Stimulated activated CD4-positive, alpha-beta T cell treated with anti-CD3 and anti-CD28 coated beads, Interleukin-4, amount 100 ng/mL, for 4 hours (primary cell): Measurements from ENCODE around the gene HAS3.
"Not testable (repeated sequence)": the region's sequence is repeated elsewhere in the genome, so short reads cannot be mapped to it uniquely, and the experiment has no call there.

Experiments used
- DNase-seq, 2 experiments: peaks; one replicate each; pipeline ENCODE4 v3.0.0-alpha.2; 2020

The HAS3 gene

DNA sequence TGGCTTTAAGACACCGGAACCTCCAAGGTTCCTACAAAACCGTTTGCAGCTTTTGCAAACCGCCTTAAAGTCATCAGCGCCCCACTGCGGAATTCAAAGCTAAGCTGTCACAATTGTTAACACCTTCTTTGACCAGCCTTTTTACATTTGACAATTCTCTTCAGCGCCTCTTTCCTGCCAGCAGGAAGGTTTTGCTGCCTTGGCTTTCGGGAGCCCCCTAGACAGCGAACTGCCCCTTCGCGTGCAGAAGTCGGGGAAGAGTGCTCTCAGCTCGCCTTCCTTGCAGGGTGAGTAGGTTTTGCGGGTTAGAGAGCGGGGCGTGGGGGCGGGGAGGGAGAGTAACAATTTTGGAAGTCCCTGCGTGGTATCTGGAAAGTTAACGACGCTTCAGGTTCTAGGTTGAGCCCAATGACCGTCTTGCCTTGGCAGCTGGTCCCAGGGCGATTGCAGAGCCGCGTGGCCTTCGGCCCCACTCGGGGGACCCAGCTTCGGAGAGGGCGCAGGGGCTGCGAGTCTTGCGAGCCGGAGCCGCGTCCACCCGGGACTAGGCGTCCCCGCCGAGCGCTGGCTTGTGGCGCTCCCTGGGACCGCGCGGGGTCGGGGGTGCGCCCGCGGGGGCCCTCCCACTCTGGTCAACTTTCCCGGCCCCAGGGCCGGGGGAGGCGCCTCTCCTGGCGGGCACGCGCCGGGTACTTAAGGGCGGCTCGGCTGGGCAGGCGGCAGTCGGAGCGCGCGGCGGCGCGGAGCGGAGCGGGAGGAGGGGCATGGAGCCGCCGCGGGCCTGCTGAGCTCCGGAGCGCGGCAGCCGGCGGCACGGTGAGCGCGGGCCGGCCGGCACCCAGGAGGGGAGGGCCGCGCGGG, at the start of gene HAS3:
HAS3 (plus strand) TSS at position 153 of the 861 bp plus-strand sequence. CDS start 3,743 bp downstream, outside the sequence.
- DNase-seq = peak in 1 of 2 experiments; percentile 36

- DNase-seq = no peak
These were observed 49.5 kb upstream of the HAS3 start for GRCh38 chr16:69055980-69056379.

DNA sequence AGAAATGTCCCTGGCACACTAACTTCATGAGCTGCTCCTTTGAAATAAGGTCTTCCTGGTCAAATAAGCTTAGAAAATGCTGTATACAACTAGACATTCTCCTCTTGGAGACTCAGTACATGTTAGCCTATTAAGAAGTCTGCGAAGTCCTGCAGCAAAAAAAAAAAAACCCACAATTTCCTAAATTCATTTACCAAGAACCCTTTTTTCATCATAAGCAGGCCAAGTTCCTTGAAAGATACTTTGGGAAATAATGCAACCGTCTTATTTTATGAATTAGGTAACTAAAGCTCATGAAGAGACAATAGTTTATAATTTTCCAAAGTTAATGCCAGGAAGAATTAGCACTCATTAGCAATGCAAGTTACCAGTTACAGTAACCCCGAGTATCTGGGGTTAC, 49.0 kb upstream of the HAS3 start:
- DNase-seq = no peak

DNA sequence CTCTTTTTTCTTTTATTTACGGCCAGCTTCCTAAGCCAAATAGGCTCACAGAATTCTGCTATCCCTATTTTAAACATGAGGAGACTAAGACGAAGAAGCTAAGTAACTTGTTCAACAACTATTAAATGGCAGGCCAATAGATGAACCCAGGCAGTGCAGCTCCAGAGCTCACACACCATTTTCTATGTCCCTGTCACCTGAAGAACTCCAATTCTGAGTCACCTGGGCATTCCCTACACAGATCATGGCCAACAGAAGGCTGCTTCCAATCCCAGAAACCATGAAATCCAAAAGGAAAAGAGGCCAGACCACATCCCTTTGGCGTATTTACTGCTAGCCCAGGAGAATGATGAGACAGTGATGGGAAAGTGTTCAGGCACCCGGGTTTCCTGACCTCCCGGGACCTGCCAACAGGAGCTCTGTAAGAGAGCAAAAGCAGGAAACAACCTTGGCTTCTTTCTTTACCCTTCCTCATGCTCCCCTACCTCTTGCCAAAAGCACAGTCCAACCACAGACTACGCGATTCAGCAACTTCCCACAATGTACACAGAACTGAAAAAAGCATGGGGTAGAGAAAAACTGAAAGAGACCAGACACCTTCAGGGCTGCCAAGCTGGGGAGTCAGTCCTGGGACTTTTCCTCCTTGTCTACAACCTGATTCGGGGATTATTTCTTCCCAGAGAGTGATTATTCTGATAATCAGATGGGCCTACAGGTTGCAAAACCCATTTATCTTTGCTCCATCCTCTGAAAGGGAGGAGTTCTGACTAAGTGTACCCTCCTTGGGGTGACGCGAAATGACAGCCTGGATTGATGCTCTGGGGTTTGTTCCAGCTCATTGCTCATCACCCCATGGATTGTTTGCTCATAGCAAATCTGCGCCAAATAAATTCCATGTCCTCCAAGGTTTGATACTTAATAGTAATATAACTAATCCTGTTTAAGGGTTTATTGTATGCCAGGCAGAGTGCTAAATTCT, 47.8 kb upstream of the HAS3 start:
- DNase-seq = no peak

GRCh38 chr16:69063491-69063890, 42.0 kb upstream of the HAS3 start:
- DNase-seq = not testable (repeated sequence)

DNA sequence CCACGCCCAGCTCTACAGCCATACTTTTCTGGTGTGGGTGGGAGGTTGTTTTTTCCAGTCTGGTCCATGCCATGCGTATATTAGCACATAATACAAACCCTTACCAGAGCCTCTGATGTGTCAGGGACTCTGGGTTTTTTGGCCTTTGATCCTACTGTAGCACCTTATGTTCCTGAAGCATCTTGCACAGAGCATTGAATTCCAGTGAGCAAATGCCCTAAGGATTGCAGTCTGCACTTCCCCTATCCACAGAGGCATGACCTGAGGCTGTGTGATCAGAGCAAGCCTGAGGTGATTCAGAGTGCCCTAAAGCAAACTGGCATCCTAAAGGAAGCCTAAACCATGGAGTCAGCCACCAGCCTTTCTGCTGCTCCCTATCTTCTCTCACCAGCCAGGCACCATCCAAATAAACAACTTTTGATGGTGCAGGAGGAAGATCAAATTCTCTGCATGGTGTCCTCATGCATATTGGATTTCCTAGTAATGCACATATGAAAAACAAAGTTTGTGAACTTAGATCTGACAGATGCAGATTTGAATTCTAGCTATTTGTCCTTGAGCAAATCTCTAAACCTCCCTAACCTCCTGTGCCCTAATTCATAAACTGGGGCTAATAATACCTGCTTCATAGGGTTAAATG, 41.2 kb upstream of the HAS3 start:
- no peak for DNase-seq

GRCh38 chr16:69064764-69065313, 40.6 kb upstream of the HAS3 start:
- no peak for DNase-seq

DNA sequence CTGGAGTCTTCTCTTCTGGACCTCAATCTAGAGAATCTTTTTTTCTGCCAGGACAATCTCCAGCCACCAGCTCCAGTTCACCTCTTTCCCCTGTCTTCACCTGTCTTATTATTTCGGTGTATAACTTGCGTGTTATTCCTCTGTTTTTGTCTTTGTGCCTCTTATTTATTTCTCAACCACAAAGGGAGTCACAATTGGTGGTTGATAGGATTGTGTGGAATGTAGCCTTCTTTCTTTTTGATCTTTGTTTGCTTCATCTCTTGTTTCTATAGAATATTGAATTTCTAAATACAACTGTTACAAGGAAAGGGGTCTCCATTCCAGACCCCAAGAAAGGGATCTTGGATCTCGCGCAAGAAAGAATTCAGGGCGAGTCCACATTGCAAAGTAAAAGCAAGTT, 35.9 kb upstream of the HAS3 start:
- DNase-seq = no peak

GRCh38 chr16:69071036-69071435, 34.4 kb upstream of the HAS3 start:
- no peak for DNase-seq

GRCh38 chr16:69072640-69072974, 32.8 kb upstream of the HAS3 start:
- no peak for DNase-seq

GRCh38 chr16:69073181-69073702, 32.2 kb upstream of the HAS3 start:
- DNase-seq = no peak

DNA sequence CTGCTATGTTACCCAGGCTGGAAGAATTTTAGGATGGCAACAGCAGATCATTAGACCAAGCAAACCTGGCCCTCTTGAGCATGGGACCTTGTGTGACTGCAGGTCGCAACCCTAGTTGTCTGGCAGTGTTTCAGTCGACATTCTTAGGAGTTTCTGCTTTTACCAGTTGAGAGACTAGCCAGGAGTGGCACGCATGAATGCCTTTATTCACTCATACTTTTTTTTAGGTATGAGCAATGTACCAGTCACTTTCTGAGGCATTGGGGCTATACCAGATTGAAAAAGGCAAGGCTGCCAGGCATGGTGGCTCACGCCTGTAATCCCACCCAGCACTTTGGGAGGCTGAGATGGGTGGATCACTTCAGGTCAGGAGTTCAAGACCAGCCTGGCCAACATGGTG, 28.2 kb upstream of the HAS3 start:
- no peak for DNase-seq

- DNase-seq = no peak
These were observed 27.4 kb upstream of the HAS3 start for GRCh38 chr16:69078073-69078472.

DNA sequence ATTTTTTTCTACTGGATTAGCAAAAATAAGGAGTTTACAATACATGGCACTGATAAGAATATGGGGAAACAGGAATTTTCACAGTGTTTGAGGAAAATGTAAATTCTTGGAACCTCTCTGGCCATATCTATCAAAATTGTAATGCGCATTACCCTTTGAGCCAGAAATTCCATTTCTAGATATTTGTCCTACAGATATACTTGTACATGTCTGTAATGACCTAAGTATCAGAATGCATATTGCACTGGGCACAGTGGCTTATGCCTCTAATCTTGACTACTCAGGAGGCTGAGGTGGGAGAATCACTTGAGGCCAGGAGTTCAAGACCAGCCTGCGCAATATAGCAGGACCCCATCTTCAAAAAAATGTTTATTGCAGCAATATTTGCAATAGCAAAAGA, 25.8 kb upstream of the HAS3 start:
- DNase-seq = no peak

DNA sequence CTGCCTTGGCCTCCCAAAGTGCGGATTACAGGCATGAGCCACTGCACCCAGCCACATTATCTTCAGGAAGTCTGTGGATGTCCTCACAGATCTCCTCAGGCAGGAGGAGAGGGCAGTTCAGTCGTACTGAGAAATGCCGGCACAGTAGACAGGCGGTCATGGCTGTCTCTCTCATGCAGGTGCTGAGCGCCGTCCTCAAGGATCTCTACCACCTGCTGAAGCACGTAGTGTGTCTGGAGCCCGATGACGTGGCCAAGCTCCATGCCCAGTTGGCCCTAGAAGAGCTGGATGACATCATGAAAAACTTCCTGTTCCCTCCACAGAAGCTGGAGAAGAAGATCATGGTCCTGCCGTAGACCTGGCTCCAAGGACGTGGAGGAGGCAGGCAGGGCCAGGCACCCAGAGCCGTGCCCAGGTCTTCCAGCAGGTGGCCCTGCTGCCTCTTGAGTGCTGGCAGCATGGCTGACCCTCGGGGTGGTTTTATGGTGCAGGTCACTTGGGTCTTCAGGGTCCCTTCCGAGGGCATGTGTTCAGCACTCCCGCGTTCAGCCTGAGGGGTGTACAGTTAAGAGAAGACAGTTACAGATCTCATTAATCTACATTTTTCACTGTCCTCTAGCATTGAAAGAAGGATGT, 22.0 kb upstream of the HAS3 start:
- no peak for DNase-seq

DNA sequence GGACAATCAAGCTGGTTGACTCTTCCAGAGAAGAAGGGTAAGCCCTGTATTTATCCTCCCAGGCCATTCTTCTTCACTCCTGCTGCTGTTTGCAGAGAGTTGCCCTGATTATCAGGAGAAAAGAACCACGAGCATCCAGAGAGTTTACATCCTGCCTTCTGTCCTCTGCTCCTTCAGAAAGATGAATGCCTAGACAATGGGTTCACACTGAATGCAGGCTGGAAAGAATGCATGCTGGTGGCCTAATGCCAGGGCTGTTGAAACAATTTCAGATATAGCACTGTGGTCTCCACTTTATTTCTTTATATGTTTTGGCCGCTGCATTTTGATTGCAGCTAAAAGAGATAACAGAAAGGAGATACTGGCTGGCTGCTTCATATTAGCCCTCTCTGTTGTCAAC, 21.2 kb upstream of the HAS3 start:
- no peak for DNase-seq

GRCh38 chr16:69085032-69085695, 20.3 kb upstream of the HAS3 start:
- DNase-seq = no peak

- no peak for DNase-seq
These were observed 18.3 kb upstream of the HAS3 start for GRCh38 chr16:69087161-69087581.

GRCh38 chr16:69088684-69089083, 16.8 kb upstream of the HAS3 start:
- no peak for DNase-seq

GRCh38 chr16:69089091-69089910, 16.2 kb upstream of the HAS3 start:
- DNase-seq = no peak

- DNase-seq = no peak
These were observed 11.5 kb upstream of the HAS3 start for GRCh38 chr16:69093974-69094373.
